Measurements from ENCODE around the gene NUDT22.

Gene NUDT22

GRCh38 chr11:64234647-64235379, 8.7 kb downstream of the NUDT22 start:
- Histone ChIP-seq H3K4me1 (ENCODE audit: control insufficient read depth, insufficient read depth, low read length) (peaks cover 7% of the 10 kb centered on the region), H3K9me3 (ENCODE audit: control insufficient read depth, low read length) (no peaks in the 10 kb centered on the region), H3K27ac (ENCODE audit: insufficient read depth, low read depth, low read length, poor library complexity, severe bottlenecking) (no peak overlapping the region), H3K36me3 (ENCODE audit: control insufficient read depth, insufficient read depth, low read length) (no peaks in the 10 kb centered on the region), H3K27me3 (ENCODE audit: control insufficient read depth, insufficient read depth, low read length, poor library complexity, severe bottlenecking) (peaks cover 45% of the 10 kb centered on the region), H3K4me3 (ENCODE audit: insufficient read depth, low read depth, low read length) (peak overlapping the region; percentile 47)
- WGBS, 2 experiments: 2% methylated on average over 80 of the region's 80 CpGs

GRCh38 chr11:64235437-64236161, 9.5 kb downstream of the NUDT22 start:
- Histone ChIP-seq H3K4me1 (ENCODE audit: control insufficient read depth, insufficient read depth, low read length) (peaks cover 10% of the 10 kb centered on the region), H3K27me3 (ENCODE audit: control insufficient read depth, insufficient read depth, low read length, poor library complexity, severe bottlenecking) (peaks cover 45% of the 10 kb centered on the region), H3K9me3 (ENCODE audit: control insufficient read depth, low read length) (no peaks in the 10 kb centered on the region), H3K27ac (ENCODE audit: insufficient read depth, low read depth, low read length, poor library complexity, severe bottlenecking) (no peak overlapping the region), H3K36me3 (ENCODE audit: control insufficient read depth, insufficient read depth, low read length) (no peaks in the 10 kb centered on the region), H3K4me3 (ENCODE audit: insufficient read depth, low read depth, low read length) (peak overlapping the region; percentile 47)
- 92 to 94% methylated on average over 12 of the region's 12 CpGs for WGBS, 2 experiments

- peaks cover 27% of the 10 kb centered on the region for H3K27me3 ChIP-seq (ENCODE audit: control insufficient read depth, insufficient read depth, low read length, poor library complexity, severe bottlenecking)
- WGBS, 2 experiments: 89% methylated on average over 12 of the region's 12 CpGs
- no peak overlapping the region for H3K4me3 ChIP-seq (ENCODE audit: insufficient read depth, low read depth, low read length)
- no peak overlapping the region for H3K27ac ChIP-seq (ENCODE audit: insufficient read depth, low read depth, low read length, poor library complexity, severe bottlenecking)
- H3K4me1 ChIP-seq (ENCODE audit: control insufficient read depth, insufficient read depth, low read length): peaks cover 15% of the 10 kb centered on the region
- H3K9me3 ChIP-seq (ENCODE audit: control insufficient read depth, low read length): no peaks in the 10 kb centered on the region
- no peaks in the 10 kb centered on the region for H3K36me3 ChIP-seq (ENCODE audit: control insufficient read depth, insufficient read depth, low read length)
Measured at GRCh38 chr11:64237484-64237951, 11.4 kb downstream of the NUDT22 start.

- no peaks in the 10 kb centered on the region for H3K9me3 ChIP-seq (ENCODE audit: control insufficient read depth, low read length)
- H3K27ac ChIP-seq (ENCODE audit: insufficient read depth, low read depth, low read length, poor library complexity, severe bottlenecking): no peak overlapping the region
- 91 to 92% methylated on average over 9 of the region's 9 CpGs for WGBS, 2 experiments
- H3K36me3 ChIP-seq (ENCODE audit: control insufficient read depth, insufficient read depth, low read length): no peaks in the 10 kb centered on the region
- peaks cover 22% of the 10 kb centered on the region for H3K27me3 ChIP-seq (ENCODE audit: control insufficient read depth, insufficient read depth, low read length, poor library complexity, severe bottlenecking)
- no peak overlapping the region for H3K4me3 ChIP-seq (ENCODE audit: insufficient read depth, low read depth, low read length)
- H3K4me1 ChIP-seq (ENCODE audit: control insufficient read depth, insufficient read depth, low read length): peaks cover 15% of the 10 kb centered on the region
Measured at GRCh38 chr11:64238076-64238475, 12.0 kb downstream of the NUDT22 start.

- peaks cover 5% of the 10 kb centered on the region for H3K36me3 ChIP-seq (ENCODE audit: control insufficient read depth, insufficient read depth, low read length)
- WGBS, 2 experiments: 94 to 95% methylated on average over 5 of the region's 5 CpGs
- H3K27me3 ChIP-seq (ENCODE audit: control insufficient read depth, insufficient read depth, low read length, poor library complexity, severe bottlenecking): peaks cover 13% of the 10 kb centered on the region
- no peak overlapping the region for H3K27ac ChIP-seq (ENCODE audit: insufficient read depth, low read depth, low read length, poor library complexity, severe bottlenecking)
- peaks cover 10% of the 10 kb centered on the region for H3K4me1 ChIP-seq (ENCODE audit: control insufficient read depth, insufficient read depth, low read length)
- no peak overlapping the region for H3K4me3 ChIP-seq (ENCODE audit: insufficient read depth, low read depth, low read length)
- H3K9me3 ChIP-seq (ENCODE audit: control insufficient read depth, low read length): no peaks in the 10 kb centered on the region
Measured at GRCh38 chr11:64238999-64239398, 12.9 kb downstream of the NUDT22 start.

GRCh38 chr11:64239662-64240434, 13.8 kb downstream of the NUDT22 start:
- Histone ChIP-seq H3K9me3 (ENCODE audit: control insufficient read depth, low read length) (no peaks in the 10 kb centered on the region), H3K4me3 (ENCODE audit: insufficient read depth, low read depth, low read length) (peak overlapping the region; percentile 88), H3K27me3 (ENCODE audit: control insufficient read depth, insufficient read depth, low read length, poor library complexity, severe bottlenecking) (peaks cover 8% of the 10 kb centered on the region), H3K36me3 (ENCODE audit: control insufficient read depth, insufficient read depth, low read length) (peaks cover 5% of the 10 kb centered on the region), H3K4me1 (ENCODE audit: control insufficient read depth, insufficient read depth, low read length) (peaks cover 11% of the 10 kb centered on the region), H3K27ac (ENCODE audit: insufficient read depth, low read depth, low read length, poor library complexity, severe bottlenecking) (no peak overlapping the region)
- 91% methylated on average over 11 of the region's 11 CpGs for WGBS, 2 experiments

- H3K4me3 ChIP-seq (ENCODE audit: insufficient read depth, low read depth, low read length): peak within 1 kb of the TSS; percentile 88
- H3K4me1 ChIP-seq (ENCODE audit: control insufficient read depth, insufficient read depth, low read length): peaks cover 18% of the 10 kb centered on the region
- WGBS, 2 experiments: 3 to 4% methylated on average over 58 of the region's 58 CpGs
- peaks cover 5% of the 10 kb centered on the region for H3K36me3 ChIP-seq (ENCODE audit: control insufficient read depth, insufficient read depth, low read length)
- peaks cover under 1% of the 10 kb centered on the region for H3K27me3 ChIP-seq (ENCODE audit: control insufficient read depth, insufficient read depth, low read length, poor library complexity, severe bottlenecking)
- H3K9me3 ChIP-seq (ENCODE audit: control insufficient read depth, low read length): no peaks in the 10 kb centered on the region
- H3K27ac ChIP-seq (ENCODE audit: insufficient read depth, low read depth, low read length, poor library complexity, severe bottlenecking): peak within 1 kb of the TSS; percentile 90
Measured at GRCh38 chr11:64240435-64241240, 14.6 kb downstream of the NUDT22 start, which contains the start of gene FKBP2. FKBP2 (plus strand) TSS chr11:64241095; CDS start chr11:64242388, 1,293 bp downstream.

GRCh38 chr11:64241241-64241490, 15.1 kb downstream of the NUDT22 start:
- Histone ChIP-seq H3K4me3 (ENCODE audit: insufficient read depth, low read depth, low read length) (peak overlapping the region; percentile 88), H3K27ac (ENCODE audit: insufficient read depth, low read depth, low read length, poor library complexity, severe bottlenecking) (peak overlapping the region; percentile 90), H3K9me3 (ENCODE audit: control insufficient read depth, low read length) (no peaks in the 10 kb centered on the region), H3K4me1 (ENCODE audit: control insufficient read depth, insufficient read depth, low read length) (peaks cover 22% of the 10 kb centered on the region), H3K36me3 (ENCODE audit: control insufficient read depth, insufficient read depth, low read length) (peaks cover 5% of the 10 kb centered on the region), H3K27me3 (ENCODE audit: control insufficient read depth, insufficient read depth, low read length, poor library complexity, severe bottlenecking) (no peaks in the 10 kb centered on the region)
- WGBS, 2 experiments: 1% methylated on average over 24 of the region's 24 CpGs

- Histone ChIP-seq H3K9me3 (ENCODE audit: control insufficient read depth, low read length) (no peaks in the 10 kb centered on the region), H3K4me3 (ENCODE audit: insufficient read depth, low read depth, low read length) (peak overlapping the region; percentile 88), H3K36me3 (ENCODE audit: control insufficient read depth, insufficient read depth, low read length) (peaks cover 5% of the 10 kb centered on the region), H3K4me1 (ENCODE audit: control insufficient read depth, insufficient read depth, low read length) (peaks cover 22% of the 10 kb centered on the region), H3K27ac (ENCODE audit: insufficient read depth, low read depth, low read length, poor library complexity, severe bottlenecking) (peak overlapping the region; percentile 66), H3K27me3 (ENCODE audit: control insufficient read depth, insufficient read depth, low read length, poor library complexity, severe bottlenecking) (no peaks in the 10 kb centered on the region)
- 1% methylated on average over 63 of the region's 63 CpGs for WGBS, 2 experiments
Measured at GRCh38 chr11:64241491-64242374, 15.7 kb downstream of the NUDT22 start.

Data from ectodermal cell (in vitro differentiated cells).